Liver (tissue), 9 donors: ENCODE results near the gene APEX1. TPM values are rescaled to one million over a fixed set of nuclear protein-coding genes. Genes with fewer than 3 reads are reported as not detected.

Source experiments
- DNase-seq: peaks from one replicate; pipeline ENCODE4 v3.0.0-alpha.2; 2017; ENCODE audit warnings: low spot score
- H3K27ac ChIP-seq, 2 donors: one replicate each; pipeline ENCODE4 v1.7.0; 2013; ENCODE audit warnings: inconsistent platforms in 2 of 2, low read length in 2 of 2, control low read depth in 1 of 2, low read depth in 1 of 2, mild to moderate bottlenecking in 1 of 2
- H3K27me3 ChIP-seq, 4 donors: one replicate each; pipeline versions ENCODE4 v1.6.1 to v1.7.0; 2013; ENCODE audit warnings: low read length in 3 of 4, inconsistent platforms in 1 of 4, mild to moderate bottlenecking in 1 of 4, moderate library complexity in 1 of 4; ENCODE audit not compliant: control insufficient read depth in 4 of 4, insufficient read depth in 4 of 4
- H3K36me3 ChIP-seq, 4 donors: one replicate each; pipeline versions ENCODE4 v1.6.1 to v1.7.0; 2013; ENCODE audit warnings: low read length in 3 of 4, mild to moderate bottlenecking in 3 of 4, low read depth in 1 of 4, moderate library complexity in 1 of 4; ENCODE audit not compliant: control insufficient read depth in 4 of 4, insufficient read depth in 3 of 4
- H3K4me1 ChIP-seq, 4 donors: one replicate each; pipeline versions ENCODE4 v1.6.1 to v1.7.0; 2013; ENCODE audit warnings: low read length in 3 of 4, mild to moderate bottlenecking in 3 of 4, moderate library complexity in 1 of 4; ENCODE audit not compliant: control insufficient read depth in 4 of 4, insufficient read depth in 4 of 4
- H3K4me3 ChIP-seq, 3 donors: one replicate each; pipeline versions ENCODE4 v1.6.1 to v1.7.0; 2013; ENCODE audit warnings: low read length in 3 of 3, control low read depth in 1 of 3, low read depth in 1 of 3, mild to moderate bottlenecking in 1 of 3
- H3K9ac ChIP-seq, 2 donors: one replicate each; pipeline ENCODE4 v1.7.0; 2013; ENCODE audit warnings: low read length in 2 of 2, mild to moderate bottlenecking in 2 of 2, moderate library complexity in 2 of 2, control low read depth in 1 of 2, low read depth in 1 of 2
- H3K9me3 ChIP-seq, 4 donors: one replicate each; pipeline versions ENCODE4 v1.6.1 to v1.7.0; 2013; ENCODE audit warnings: low read length in 3 of 4; ENCODE audit not compliant: control insufficient read depth in 4 of 4
- EGR1 ChIP-seq, 2 donors: IDR thresholded peaks; 2 replicates each; pipeline ENCODE4 v1.6.1; 2016 to 2018; ENCODE audit warnings: antibody characterized with exemption in 2 of 2, low read depth in 2 of 2
- FOXA1 ChIP-seq: IDR thresholded peaks from 2 replicates; pipeline ENCODE4 v1.6.1; 2016; ENCODE audit warnings: antibody characterized with exemption
- FOXA2 ChIP-seq: IDR thresholded peaks from 2 replicates; pipeline ENCODE4 v1.6.1; 2016; ENCODE audit warnings: antibody characterized with exemption
- GABPA ChIP-seq, 2 donors: IDR thresholded peaks in 1 of 2; conservative IDR thresholded peaks in 1 of 2; 2 replicates each; pipeline ENCODE4 v1.6.1; 2016; ENCODE audit warnings: antibody characterized with exemption in 2 of 2, mild to moderate bottlenecking in 1 of 2, moderate library complexity in 1 of 2
- HNF4A ChIP-seq, 2 donors: conservative IDR thresholded peaks; 2 replicates each; pipeline ENCODE4 v1.6.1; 2016; ENCODE audit warnings: antibody characterized with exemption in 2 of 2, mild to moderate bottlenecking in 2 of 2
- HNF4G ChIP-seq: IDR thresholded peaks from 2 replicates; pipeline ENCODE4 v1.6.1; 2016; ENCODE audit warnings: antibody characterized with exemption
- JUND ChIP-seq, 2 donors: IDR thresholded peaks; 2 replicates each; pipeline ENCODE4 v1.6.1; 2016; ENCODE audit warnings: antibody characterized with exemption in 2 of 2
- MAX ChIP-seq: IDR thresholded peaks from 2 replicates; pipeline ENCODE4 v1.6.1; 2016; ENCODE audit warnings: antibody characterized with exemption
- NR2F2 ChIP-seq: IDR thresholded peaks from 2 replicates; pipeline ENCODE4 v1.6.1; 2016; ENCODE audit warnings: antibody characterized with exemption
- RAD21 ChIP-seq, 2 donors: IDR thresholded peaks; 2 replicates each; pipeline ENCODE4 v1.6.1; 2016; ENCODE audit warnings: antibody characterized with exemption in 2 of 2, mild to moderate bottlenecking in 2 of 2
- RXRA ChIP-seq, 2 donors: IDR thresholded peaks; 2 replicates each; pipeline ENCODE4 v1.6.1; 2017 to 2018; ENCODE audit warnings: antibody characterized with exemption in 2 of 2, mild to moderate bottlenecking in 1 of 2
- SP1 ChIP-seq: IDR thresholded peaks from 2 replicates; pipeline ENCODE4 v1.6.1; 2018; ENCODE audit warnings: antibody characterized with exemption, mild to moderate bottlenecking
- TAF1 ChIP-seq: conservative IDR thresholded peaks from 2 replicates; pipeline ENCODE4 v1.6.1; 2016; ENCODE audit warnings: antibody characterized with exemption, mild to moderate bottlenecking
- YY1 ChIP-seq: IDR thresholded peaks from 2 replicates; pipeline ENCODE4 v1.6.1; 2016; ENCODE audit warnings: antibody characterized with exemption, mild to moderate bottlenecking
- WGBS: extraction: QIAGEN DNeasy Blood & Tissue Kit; methylation state at CpG from one replicate; pipeline ENCODE4 v1.1.7; 2013; 5-methylcytosine and 5-hydroxymethylcytosine counted together
- polyA plus RNA-seq, 2 donors: library from polyadenylated mRNA; stranded (reverse) in 1 of 2; unstranded in 1 of 2; fragments of 200-250 nt in 1 of 2; fragments of >200 nt in 1 of 2; fragmentation: Nextera tagmentation in 1 of 2; extraction: Ambion mirVana in 1 of 2; gene quantifications; one replicate each; pipeline versions ENCODE4 v1.2.1 to v1.2.3, GENCODE V29; 2013 to 2015
- total RNA-seq, 2 donors: library from RNA; depleted of rRNA; stranded (reverse); fragments of >200 nt; gene quantifications; one replicate each; pipeline ENCODE4 v1.2.3, GENCODE V29; 2014
- TF ChIP-seq, protein P1 (sequence below): fragments of 150-350 bp; IDR thresholded peaks from 2 replicates; pipeline ENCODE4 v1.5.1; 2017; ENCODE audit warnings: improper control_type of control experiment, low read depth, low read length; ENCODE audit not compliant: missing input control
- TF ChIP-seq, protein P2 (sequence below): IDR thresholded peaks from 2 replicates; pipeline ENCODE4 v1.6.1; 2016; ENCODE audit warnings: antibody characterized with exemption
- TF ChIP-seq, protein P3 (sequence below): IDR thresholded peaks from 2 replicates; pipeline ENCODE4 v1.6.1; 2016; ENCODE audit warnings: antibody characterized with exemption, mild to moderate bottlenecking
- TF ChIP-seq, protein P4 (sequence below): IDR thresholded peaks from 2 replicates; pipeline ENCODE4 v1.6.1; 2016; ENCODE audit warnings: antibody characterized with exemption
- donor health status: healthy.
- donor health status: healthy.
- donor health status: healthy.
- donor health status: healthy.
- donor health status: healthy.

APEX1 gene
- total and polyA plus RNA-seq, 4 donors: 32.4 to 64.5 (median 46.7) TPM

DNA sequence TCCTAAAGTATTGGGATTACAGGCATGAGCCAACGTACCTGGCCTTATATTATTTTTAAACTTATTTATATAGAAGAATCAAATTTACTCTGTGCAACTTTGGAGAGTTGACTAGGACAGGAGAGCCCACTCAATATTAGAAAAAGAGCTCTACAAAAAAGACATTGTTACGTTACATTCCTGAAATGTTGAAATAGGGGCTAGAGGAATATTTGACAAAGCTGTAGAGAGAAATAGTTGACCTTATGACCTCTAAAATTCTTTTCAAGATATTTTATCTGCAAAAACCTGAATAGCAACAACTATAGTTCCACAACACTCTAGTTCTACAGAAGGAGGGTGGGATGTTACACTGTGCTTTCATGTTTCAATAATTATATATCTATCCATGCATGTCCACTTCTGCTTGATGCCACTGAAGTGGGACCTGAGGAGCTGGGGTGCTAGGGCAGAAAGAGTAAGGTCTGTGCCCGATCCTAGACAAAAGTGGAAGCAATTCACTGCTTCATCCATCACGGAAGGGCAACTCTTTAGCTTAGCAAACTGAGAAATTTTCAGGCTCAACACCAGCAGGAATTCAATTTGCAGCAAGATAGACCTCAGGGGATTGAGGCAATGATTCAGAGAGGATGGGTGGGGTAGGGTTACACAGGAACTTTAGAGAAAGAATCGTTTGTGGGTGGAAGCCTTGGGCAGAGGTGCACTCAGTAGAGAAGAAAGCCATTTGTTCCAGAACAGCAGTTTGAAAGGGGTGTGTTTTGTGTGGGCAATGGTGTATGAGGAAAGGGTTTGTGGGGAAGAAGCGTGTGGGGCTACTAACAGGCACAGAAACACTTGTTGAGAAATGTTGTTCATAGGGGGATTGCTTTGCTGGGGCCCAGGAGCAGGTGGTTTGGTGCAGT lies 34.3 kb downstream of the APEX1 start:
- no peak overlapping the region for H3K27ac ChIP-seq
- WGBS: 71% methylated on average over 6 of the region's 6 CpGs
- peaks cover 0 to 3% (median 0%) of the 10 kb centered on the region in 4 donors for H3K4me1 ChIP-seq
- no peaks in the 10 kb centered on the region for H3K9me3 ChIP-seq
- H3K4me3 ChIP-seq: no peak overlapping the region
- peaks cover 0 to 2% (median 0%) of the 10 kb centered on the region in 4 donors for H3K27me3 ChIP-seq
- H3K36me3 ChIP-seq: no peaks in the 10 kb centered on the region
- no peak for DNase-seq
- TF ChIP-seq JUND (IDR thresholded peaks at IDR 0.05) (no peak), YY1 (no peak), HNF4G (no peak), RAD21 (IDR thresholded peaks at IDR 0.05) (no peak), FOXA2 (no peak), FOXA1 (no peak), RXRA (IDR thresholded peaks at IDR 0.05) (no peak), MAX (no peak), SP1 (no peak), HNF4A (conservative IDR thresholded peaks at IDR 0.05) (no peak), EGR1 (IDR thresholded peaks at IDR 0.05; ENCODE audit: low read depth in 2 of 2) (no peak), GABPA (IDR thresholded peaks at IDR 0.05 in 1 of 2, conservative IDR thresholded peaks at IDR 0.05 in 1 of 2) (no peak), NR2F2 (no peak), TAF1 (no peak)
- TF ChIP-seq, protein P1, sequence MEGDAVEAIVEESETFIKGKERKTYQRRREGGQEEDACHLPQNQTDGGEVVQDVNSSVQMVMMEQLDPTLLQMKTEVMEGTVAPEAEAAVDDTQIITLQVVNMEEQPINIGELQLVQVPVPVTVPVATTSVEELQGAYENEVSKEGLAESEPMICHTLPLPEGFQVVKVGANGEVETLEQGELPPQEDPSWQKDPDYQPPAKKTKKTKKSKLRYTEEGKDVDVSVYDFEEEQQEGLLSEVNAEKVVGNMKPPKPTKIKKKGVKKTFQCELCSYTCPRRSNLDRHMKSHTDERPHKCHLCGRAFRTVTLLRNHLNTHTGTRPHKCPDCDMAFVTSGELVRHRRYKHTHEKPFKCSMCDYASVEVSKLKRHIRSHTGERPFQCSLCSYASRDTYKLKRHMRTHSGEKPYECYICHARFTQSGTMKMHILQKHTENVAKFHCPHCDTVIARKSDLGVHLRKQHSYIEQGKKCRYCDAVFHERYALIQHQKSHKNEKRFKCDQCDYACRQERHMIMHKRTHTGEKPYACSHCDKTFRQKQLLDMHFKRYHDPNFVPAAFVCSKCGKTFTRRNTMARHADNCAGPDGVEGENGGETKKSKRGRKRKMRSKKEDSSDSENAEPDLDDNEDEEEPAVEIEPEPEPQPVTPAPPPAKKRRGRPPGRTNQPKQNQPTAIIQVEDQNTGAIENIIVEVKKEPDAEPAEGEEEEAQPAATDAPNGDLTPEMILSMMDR: no peak
- TF ChIP-seq, protein P2, sequence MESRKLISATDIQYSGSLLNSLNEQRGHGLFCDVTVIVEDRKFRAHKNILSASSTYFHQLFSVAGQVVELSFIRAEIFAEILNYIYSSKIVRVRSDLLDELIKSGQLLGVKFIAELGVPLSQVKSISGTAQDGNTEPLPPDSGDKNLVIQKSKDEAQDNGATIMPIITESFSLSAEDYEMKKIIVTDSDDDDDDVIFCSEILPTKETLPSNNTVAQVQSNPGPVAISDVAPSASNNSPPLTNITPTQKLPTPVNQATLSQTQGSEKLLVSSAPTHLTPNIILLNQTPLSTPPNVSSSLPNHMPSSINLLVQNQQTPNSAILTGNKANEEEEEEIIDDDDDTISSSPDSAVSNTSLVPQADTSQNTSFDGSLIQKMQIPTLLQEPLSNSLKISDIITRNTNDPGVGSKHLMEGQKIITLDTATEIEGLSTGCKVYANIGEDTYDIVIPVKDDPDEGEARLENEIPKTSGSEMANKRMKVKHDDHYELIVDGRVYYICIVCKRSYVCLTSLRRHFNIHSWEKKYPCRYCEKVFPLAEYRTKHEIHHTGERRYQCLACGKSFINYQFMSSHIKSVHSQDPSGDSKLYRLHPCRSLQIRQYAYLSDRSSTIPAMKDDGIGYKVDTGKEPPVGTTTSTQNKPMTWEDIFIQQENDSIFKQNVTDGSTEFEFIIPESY: no peak
- TF ChIP-seq, protein P3, sequence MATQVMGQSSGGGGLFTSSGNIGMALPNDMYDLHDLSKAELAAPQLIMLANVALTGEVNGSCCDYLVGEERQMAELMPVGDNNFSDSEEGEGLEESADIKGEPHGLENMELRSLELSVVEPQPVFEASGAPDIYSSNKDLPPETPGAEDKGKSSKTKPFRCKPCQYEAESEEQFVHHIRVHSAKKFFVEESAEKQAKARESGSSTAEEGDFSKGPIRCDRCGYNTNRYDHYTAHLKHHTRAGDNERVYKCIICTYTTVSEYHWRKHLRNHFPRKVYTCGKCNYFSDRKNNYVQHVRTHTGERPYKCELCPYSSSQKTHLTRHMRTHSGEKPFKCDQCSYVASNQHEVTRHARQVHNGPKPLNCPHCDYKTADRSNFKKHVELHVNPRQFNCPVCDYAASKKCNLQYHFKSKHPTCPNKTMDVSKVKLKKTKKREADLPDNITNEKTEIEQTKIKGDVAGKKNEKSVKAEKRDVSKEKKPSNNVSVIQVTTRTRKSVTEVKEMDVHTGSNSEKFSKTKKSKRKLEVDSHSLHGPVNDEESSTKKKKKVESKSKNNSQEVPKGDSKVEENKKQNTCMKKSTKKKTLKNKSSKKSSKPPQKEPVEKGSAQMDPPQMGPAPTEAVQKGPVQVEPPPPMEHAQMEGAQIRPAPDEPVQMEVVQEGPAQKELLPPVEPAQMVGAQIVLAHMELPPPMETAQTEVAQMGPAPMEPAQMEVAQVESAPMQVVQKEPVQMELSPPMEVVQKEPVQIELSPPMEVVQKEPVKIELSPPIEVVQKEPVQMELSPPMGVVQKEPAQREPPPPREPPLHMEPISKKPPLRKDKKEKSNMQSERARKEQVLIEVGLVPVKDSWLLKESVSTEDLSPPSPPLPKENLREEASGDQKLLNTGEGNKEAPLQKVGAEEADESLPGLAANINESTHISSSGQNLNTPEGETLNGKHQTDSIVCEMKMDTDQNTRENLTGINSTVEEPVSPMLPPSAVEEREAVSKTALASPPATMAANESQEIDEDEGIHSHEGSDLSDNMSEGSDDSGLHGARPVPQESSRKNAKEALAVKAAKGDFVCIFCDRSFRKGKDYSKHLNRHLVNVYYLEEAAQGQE: no peak
- TF ChIP-seq, protein P4, sequence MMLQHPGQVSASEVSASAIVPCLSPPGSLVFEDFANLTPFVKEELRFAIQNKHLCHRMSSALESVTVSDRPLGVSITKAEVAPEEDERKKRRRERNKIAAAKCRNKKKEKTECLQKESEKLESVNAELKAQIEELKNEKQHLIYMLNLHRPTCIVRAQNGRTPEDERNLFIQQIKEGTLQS: no peak
- no peak overlapping the region for H3K9ac ChIP-seq
